GM18520 (cell line): ENCODE results near the gene CHCHD5.

ENCODE experiments used
- ATAC-seq: cut with Tn5 transposase; IDR thresholded peaks from one replicate; pipeline ENCODE4 v1.9.1; 2021; ENCODE audit not compliant: unreplicated experiment

CHCHD5 gene

DNA sequence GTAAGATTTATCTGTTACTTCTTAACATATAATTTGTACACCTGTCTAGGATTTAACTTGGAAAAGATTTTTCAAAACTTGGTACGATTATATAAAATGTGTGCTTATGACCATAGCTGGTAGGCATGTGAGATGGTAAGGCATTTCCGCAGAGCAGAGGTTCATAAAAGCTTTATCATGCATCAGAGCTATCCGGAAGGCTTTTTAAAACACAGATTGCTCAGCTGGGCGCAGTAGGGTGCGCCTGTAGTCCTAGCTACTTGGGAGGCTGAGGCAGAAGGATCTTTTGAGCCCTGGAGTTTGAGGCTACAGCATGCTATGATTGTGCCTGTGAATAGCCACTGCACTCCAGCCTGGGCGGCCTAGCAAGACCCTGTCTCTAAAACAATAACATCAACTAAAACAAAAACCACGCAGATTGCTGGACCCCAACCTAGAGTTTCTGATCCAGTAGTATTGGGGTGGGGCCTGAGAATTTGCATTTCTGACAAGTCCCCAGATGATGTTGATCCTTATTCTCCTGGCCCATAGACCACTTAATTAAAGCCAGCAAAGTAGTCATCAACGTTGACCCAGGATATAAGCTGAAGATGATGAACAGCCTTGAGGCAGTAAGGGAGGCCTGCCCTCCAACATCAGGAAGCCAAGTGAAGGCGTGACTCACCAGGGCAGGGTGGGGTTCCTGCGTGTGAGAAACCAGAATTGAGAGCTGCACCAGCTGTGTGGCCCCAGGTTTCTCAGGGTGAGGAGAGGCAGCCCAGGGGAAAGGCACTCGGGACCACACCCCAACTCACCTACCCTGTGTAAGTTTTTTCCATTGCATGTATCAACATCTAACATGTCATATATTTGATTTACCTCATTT lies 39.7 kb downstream of the CHCHD5 start:
- ATAC-seq: no peak

DNA sequence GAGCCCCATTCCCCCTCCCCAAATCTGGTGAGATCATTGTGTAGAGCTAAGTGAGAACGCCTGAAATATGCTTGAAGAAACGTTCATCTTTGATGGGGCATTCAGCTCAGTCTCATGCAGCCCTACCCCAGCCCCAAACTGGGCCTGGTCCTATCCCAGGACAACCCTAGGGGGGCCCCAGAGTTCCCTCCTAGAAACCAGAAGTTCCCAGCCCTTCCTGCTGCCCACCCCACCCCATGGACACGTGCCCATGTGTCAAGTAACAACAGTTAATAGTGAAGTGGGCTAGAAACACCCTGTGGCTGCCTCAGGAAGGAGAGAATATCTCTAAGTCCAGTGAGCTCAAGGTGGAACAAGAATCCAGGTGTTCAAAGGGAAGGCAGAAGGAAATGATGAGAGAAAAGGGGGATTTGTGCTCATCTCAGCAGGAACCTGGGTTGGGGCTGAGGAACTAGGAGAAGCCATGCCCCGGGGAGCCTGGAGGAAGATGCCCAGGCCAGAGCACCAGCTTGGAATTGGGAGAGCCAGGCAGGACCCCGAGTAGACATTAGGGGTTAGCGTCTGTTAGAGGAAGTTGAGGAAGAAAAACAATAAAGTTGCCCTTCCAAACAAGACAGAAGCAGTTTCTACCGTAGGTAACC lies 41.2 kb downstream of the CHCHD5 start:
- no peak for ATAC-seq

DNA sequence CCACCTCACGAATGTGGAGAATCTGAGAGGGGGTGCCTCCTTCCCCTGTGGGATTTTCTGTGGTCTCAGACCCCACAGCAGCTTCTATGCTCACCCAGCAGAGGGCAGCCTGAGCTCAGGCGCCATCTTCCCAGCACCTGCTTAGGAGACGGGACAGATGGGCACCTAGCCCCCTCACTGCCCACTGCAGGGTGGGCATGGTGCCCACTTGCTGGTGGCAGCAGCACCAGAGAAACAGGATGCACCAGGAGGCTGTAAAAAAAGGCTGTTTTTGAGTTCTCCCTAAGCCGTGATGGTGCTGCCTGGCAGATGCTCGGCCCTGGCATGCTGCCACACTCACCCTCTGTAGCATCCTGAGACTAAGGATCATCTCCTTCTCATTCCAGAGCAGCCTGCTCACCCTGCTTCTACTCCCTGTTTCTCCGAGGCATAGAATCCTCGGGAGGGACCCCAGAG lies 42.2 kb downstream of the CHCHD5 start:
- ATAC-seq: no peak

- ATAC-seq: no peak
Measured at GRCh38 chr2:112627060-112628040, 42.9 kb downstream of the CHCHD5 start.

- no peak for ATAC-seq
Measured at GRCh38 chr2:112629224-112629623, 44.8 kb downstream of the CHCHD5 start.

DNA sequence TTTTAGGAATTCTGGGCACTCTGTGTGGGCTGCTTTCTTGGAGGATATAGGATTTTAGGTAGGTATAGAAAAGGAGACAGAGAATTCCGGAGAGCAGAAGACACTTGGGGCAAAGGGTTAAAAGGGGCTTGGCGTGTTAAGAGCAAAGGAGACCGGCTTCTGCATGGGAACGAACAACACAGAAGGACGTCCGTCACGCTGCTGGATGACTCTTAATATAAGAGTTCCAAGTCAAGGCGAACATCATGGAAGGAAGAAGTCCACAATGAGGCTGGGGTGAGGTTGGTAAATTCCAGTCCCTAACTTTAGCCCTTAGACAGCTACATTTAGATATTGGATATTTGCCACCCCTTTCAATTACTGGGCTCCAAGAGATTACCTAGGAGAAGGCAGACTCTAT lies 45.4 kb downstream of the CHCHD5 start:
- ATAC-seq: no peak

- no peak for ATAC-seq
Measured at GRCh38 chr2:112630268-112630667, 45.9 kb downstream of the CHCHD5 start.

- no peak for ATAC-seq
Measured at GRCh38 chr2:112633708-112634107, 49.3 kb downstream of the CHCHD5 start.

- no peak for ATAC-seq
Measured at GRCh38 chr2:112634153-112634873, 49.9 kb downstream of the CHCHD5 start.

- ATAC-seq: no peak
Measured at GRCh38 chr2:112634874-112635157, 50.4 kb downstream of the CHCHD5 start.

- peak; percentile 73 for ATAC-seq
Measured at GRCh38 chr2:112636605-112637288, 52.3 kb downstream of the CHCHD5 start.

GRCh38 chr2:112637289-112637660 lies 52.9 kb downstream of the CHCHD5 start:
- no peak for ATAC-seq
